Retinal pigment epithelial cell (primary cell): Measurements from ENCODE around the gene AMBRA1.

Source experiments
- DNase-seq: peaks from one replicate; pipeline ENCODE4 v3.0.0-alpha.2; 2010; ENCODE audit warnings: low read depth
- H3K4me3 ChIP-seq: 2 replicates; pipeline ENCODE4 v1.5.1; 2011; ENCODE audit warnings: mild to moderate bottlenecking, low read length, control low read depth, moderate library complexity
- TF ChIP-seq, protein P1 (sequence below): conservative IDR thresholded peaks from 2 replicates; pipeline ENCODE4 v1.5.1; 2011; ENCODE audit warnings: low read depth, low read length, control low read depth, inconsistent platforms

AMBRA1 gene

DNA sequence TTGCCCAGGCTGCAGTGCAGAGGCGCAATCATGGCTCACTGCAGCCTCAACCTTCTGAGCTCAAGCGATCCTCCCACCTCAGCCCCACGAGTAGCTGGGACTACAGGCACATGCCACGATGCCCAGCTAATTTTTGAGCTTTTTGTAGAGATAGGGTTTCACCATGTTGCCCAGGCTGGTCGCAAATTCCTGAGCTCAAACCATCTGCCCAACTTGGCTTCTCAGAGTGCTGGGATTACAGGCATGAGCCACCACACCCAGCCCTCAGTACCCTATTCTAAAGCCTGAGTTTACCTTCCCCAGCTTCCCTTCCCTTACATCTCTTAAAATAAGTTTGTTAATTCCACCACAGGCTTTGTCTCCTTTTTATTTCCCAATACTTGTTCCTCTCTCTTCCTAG is 59.1 kb downstream of the AMBRA1 start:
- DNase-seq = no peak
- TF ChIP-seq, protein P1, sequence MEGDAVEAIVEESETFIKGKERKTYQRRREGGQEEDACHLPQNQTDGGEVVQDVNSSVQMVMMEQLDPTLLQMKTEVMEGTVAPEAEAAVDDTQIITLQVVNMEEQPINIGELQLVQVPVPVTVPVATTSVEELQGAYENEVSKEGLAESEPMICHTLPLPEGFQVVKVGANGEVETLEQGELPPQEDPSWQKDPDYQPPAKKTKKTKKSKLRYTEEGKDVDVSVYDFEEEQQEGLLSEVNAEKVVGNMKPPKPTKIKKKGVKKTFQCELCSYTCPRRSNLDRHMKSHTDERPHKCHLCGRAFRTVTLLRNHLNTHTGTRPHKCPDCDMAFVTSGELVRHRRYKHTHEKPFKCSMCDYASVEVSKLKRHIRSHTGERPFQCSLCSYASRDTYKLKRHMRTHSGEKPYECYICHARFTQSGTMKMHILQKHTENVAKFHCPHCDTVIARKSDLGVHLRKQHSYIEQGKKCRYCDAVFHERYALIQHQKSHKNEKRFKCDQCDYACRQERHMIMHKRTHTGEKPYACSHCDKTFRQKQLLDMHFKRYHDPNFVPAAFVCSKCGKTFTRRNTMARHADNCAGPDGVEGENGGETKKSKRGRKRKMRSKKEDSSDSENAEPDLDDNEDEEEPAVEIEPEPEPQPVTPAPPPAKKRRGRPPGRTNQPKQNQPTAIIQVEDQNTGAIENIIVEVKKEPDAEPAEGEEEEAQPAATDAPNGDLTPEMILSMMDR = no peak
- no peak overlapping the region for H3K4me3 ChIP-seq

DNA sequence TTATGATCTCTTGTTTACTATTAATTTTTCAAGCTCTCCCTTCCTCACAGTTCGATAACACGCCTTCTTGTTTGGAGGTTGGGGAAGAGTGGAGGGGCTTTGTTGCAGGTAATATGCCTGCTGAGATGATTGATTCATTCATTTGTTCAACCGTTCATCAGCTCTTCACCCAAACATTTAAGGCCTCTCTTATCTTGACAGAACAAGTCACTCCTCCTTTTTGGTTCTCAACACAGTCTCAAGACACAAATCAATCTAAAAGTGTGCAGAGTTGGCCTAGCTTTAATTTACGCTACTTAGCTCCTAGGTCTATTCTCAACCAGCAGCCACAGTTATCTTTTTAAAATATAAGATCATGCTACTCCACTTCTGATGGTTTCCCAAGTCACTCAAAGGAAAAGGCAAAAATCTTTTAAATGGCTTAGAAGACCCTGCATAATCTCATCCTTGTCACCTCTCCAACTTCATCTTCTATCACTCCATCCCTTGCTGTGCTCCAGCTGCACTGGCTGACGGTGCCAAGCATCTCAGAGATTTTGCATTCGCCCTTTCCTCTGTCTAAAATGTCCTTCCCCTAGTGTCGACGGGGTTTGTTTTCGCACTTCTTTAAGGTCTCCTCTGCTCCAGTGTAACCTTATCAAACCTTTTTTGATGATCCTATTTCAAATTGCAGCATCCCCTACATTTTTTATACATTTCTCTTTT is 60.3 kb downstream of the AMBRA1 start:
- TF ChIP-seq, protein P1 = no peak
- H3K4me3 ChIP-seq = no peak overlapping the region
- DNase-seq = no peak

DNA sequence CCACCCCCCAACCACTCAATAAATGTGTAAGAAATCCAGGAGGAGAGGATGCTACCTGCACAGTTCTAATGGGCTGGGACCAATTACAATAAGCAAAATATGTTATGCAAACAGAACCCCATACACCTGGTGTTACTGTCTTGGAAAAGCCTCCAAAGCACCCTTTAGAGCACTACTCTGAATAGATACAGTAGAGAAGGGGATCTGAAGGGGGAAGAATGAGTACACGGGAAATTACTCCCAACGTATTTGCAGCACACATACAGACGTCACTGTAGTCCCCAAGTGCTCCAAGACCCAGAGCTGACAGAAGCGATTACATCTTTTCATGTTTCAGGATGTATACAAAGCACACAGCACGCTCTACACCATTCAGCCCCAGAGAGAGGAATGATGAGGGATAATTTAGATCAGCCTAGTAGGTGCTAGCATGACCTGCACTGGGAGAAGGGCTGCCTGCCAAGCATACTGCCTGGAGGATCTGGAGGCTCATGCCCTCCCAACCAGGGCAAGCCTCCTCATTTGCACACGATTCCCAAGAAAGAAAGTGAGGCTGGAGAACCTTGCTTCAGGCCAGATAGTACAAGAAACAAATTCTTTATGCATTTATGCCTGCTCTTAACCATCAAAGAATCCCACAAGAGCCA is 63.8 kb downstream of the AMBRA1 start:
- TF ChIP-seq, protein P1 = no peak
- H3K4me3 ChIP-seq = no peak overlapping the region
- no peak for DNase-seq

DNA sequence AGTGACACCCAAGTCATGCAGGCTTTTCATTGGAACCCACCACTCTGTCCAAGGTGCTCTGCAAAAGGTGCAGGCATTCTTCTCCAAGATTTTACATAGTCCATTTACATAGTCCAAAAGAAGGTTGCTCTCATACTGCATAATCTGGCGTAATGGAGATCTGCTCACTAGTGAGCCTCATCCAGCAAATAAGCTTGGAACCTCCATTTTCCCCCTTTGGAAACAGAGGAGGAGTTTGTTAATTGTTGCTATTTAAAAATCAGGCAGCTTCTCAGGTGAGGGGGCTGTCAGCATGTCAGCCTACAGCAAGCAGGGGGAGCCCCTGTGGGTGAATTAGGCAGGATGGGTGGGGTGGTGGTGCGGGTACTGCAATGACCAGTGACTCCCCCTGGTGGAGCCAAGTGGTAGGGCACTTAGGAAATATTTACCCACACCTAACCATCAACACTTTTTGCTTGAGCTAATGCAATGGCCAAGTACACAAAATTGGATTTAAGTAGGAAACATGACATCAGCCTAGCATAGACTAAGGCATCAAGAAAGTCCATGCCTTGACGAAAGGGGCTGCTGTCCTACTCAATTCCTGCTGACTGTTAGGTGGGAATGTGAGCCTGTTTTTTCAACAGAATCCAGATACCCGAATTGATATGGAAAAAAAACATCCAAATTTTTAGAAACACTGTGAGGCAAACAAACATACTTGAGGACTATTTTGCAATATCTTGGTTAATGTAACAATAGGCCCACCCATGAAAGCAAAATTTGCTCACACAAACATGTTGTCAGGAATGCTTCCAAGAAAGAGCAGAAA is 64.5 kb downstream of the AMBRA1 start:
- DNase-seq = no peak
- H3K4me3 ChIP-seq = no peak overlapping the region
- TF ChIP-seq, protein P1 = peak; percentile 97

DNA sequence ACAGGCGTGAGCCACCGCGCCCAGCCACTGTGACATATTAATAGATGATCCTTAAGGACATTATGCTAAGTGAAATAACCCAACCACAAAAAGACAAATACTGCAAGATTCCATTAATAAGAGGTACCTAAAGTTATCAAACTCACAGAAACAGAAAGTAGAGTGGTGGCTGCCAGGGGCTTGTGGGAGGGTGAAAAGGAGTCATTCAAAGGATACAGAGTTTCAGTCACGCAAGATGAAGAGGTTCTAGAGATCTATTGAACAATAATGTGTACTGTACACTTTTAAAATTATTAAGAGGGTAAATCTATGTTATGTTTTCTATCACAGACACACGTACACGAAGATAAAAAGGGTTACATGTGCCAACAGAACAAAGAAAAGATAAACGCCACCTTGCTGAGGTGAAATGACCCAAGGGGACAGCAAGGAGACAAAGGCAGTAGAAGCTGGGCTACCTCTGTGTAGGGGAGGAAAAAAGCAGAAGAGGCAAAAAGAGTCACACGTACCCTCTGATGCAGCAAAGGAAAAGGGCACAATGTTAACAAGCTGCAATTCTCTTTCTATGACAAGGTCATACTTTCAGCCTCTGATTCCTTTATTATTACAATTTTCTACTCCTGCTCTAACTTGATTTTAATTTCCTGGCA is 65.3 kb downstream of the AMBRA1 start:
- TF ChIP-seq, protein P1 = no peak
- no peak overlapping the region for H3K4me3 ChIP-seq
- DNase-seq = no peak

DNA sequence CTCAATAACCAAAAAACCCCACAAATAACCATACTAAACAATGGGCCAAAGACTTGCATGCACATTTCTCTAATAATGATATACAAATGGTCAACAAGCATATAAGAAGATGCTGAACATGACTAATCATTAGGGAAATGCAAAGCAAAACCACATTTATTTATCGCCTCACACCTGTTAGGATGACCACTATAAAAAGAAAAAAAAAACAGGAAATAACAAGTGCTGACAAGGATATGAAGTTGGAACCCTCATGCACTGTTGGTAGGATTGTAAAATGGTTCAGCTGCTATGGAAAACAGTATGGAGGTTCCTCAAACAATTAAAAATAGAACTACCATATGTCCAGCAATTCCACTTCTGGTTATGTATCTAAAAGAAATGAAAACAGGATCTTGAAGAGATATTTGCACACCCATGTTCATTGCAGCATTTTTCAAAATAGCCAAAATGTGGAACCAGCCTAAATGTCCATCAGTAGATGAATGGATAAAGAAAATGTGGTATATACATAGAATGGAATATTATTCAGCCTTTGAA is 66.2 kb downstream of the AMBRA1 start:
- TF ChIP-seq, protein P1 = no peak
- H3K4me3 ChIP-seq = no peak overlapping the region
- DNase-seq = no peak
